ENCODE results near the gene ITIH5.
"Not testable (repeated sequence)": the region's sequence is repeated elsewhere in the genome, so short reads cannot be mapped to it uniquely, and the experiment has no call there.

Gene ITIH5

DNA sequence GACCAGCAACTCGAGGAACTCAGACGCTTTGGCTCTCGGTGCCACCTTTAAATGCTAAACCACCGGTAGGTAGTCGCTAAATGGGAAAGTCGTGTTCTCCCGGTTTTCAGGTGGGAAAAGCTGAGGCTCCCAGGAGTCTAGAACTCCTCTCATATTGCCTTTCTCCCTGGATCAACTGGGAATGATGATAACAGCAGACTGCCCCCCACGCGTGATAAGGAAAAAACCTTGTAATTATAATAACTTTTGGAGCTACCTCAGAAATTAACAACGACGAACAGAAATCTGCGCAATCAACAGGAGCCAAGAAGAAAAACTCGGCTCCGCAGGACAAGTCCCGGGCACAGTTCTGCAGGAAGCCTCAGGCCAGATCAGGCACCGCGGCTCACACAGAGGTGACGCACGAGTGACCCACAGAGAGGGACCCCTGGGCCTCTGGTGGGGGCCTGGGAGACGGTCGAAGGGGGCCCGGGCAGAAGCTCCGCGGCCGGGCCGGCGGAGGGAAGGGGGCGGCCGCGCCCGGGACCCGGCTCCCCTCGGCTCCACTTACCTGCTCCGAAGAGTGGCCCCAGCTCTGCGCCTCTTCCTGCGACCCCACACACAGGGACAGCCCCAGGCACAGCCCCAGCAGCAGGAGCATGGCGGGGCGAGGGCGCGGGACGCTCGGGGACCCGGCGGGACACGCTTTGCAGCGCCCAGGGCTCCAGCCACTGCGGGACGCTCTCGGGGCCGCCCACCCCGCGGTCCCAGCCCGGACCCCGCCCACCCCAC lies at the start of gene ITIH5:
ITIH5 (minus strand) TSS at position 714 of the 771 bp plus-strand sequence; CDS start at position 640, 74 bp downstream.
- DNase-seq, result no peak

DNA sequence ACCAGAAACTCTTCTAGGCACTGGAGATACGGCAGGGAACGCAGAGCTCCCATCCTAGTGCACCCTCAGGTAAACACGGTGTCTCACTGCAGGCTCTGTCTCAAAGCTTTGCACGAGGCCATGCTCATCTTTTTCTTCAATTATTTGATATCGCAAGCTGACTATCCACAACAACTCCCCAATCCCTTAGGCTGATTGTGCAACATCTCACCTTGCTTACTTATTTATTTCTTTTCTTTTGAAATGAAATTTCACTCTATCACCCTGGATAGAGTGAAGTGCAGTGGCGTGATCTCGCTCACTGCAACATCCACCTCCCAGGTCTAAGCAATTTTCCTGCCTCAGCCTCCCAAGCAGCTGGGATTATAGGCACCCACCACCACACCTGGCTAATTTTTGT lies 48.7 kb upstream of the ITIH5 start:
- DNase-seq, result no peak

DNA sequence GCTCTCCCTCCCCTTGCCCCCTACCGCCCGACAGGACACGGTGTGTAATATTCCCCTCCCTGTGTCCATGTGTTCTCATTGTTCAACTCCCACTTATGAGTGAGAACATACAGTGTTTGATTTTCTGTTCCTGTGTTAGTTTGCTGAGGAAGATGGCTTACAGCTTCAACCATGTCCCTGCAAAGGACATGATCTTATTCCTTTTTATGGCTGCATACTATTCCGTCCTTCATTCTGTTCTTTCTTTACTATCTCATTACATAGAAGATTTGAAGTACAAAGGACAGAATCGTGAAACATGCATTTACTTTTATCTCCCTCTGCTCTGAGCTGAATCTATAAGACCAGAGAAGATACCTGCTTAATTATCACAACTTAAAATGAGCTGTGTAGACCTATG lies 44.3 kb upstream of the ITIH5 start:
- not testable (repeated sequence) for DNase-seq

DNA sequence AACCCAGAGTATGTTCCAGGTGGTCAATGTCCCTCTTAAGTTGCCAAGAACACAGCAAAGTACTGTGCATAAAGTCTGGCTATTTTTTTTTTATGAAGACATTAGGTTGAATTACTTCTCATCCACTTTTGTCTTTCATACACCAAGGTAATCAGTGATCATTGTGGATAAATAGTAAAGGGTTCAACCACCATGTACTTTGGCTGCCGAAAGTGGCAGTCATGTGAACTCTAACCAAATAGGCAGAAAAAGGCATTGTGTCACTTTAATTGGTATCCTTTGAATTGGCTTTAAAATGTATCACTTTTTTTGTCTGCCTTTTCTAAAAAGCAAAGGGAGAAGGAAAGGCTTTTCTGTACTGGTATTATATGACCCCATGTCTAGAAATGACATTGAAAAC lies 43.7 kb upstream of the ITIH5 start:
- no peak for DNase-seq

DNA sequence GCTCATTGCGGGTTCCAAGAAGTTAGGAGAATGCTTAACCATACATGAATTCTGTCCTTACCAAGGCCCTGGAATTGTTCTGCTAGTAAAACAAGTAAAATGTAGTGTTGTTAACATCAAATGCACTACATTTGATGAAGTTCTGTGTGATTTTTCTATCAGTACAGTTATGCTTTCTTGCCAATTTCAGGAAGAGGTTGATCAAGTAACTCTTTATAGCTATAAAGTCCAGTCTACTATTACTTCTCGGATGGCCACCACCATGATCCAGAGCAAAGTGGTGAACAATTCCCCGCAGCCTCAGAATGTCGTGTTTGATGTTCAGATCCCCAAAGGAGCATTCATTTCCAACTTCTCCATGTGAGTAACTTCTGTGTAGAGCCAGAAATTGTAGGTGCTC lies 42.1 kb upstream of the ITIH5 start:
- DNase-seq, result no peak

DNA sequence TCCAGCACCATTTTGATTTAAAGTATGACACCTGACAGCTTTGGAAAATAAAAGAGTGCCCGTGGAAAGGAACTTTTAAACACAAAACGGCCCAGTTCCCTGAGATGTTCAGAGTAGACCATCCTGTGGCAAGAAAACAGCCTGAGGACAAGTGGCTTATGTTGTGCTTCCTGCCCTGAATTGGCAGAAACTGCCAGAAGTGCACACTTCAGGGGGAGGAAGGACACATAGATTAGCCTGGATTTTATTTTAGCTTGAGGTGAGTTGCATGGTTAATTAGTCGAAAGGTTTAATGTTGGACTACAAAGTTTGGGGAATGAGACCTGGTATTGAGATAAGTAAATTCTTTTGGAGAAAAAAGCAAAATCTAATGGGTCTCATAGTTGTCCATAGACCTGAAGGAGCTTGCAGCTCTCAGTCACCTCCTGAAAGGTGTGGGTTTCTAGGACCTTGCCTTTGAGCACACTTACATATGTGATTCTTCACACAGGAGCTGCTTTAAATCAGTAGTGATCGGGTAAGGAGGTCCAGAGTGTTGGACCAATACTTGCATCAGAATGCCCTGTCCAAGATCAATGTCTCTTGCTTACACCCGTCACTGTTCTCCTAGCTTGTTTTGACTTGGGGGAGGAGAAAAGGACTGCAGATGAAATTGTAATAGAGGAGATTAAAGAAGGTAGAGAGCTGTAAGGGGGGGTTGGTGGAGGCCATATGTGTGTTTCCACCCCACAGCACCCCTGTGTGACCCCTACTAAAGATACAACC lies 41.3 kb upstream of the ITIH5 start:
- DNase-seq, result no peak

DNA sequence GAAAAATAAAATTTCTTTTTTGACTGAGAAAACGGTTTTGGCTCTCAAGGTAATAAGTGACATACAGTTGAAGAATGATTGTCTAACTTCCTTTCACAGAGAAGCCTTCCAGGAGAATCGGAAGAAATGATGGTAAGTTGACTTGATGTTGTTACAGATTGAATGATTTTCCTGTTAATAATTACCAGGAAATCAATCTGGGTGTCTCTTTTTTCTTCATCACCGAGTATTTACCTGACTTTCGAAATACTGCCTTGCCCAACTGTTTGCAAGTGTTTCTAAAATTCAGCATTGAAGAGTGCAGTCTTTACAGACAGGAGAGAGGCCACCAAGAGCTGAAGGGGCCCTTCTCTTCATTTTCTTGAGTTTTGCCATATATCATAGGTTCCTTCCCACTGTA lies 40.3 kb upstream of the ITIH5 start:
- DNase-seq, result no peak

DNA sequence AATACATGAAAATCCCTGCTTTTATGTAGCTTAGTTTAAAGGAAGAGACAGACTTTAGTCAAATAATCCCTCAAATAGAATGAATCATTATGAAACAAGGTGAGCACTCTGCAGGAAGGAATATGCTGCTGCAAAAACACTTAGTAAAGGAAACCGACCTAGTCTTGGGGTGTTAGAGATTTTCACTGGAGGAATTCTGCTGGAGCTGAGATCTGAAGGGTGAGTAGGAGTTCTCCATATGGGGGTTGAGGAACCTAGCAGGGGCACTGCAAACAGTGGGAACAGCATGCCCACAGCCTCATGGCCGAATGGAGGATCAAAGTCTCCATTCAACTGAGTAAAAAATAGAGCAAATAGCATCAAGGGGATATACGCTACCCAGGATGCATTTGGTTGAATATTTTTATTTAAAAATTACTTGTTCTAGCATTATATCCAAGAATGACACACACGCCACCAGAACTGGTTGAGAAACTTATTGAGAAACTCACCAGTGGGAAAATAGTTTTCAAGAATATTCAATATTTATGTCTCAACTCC lies 39.8 kb upstream of the ITIH5 start:
- no peak for DNase-seq

DNA sequence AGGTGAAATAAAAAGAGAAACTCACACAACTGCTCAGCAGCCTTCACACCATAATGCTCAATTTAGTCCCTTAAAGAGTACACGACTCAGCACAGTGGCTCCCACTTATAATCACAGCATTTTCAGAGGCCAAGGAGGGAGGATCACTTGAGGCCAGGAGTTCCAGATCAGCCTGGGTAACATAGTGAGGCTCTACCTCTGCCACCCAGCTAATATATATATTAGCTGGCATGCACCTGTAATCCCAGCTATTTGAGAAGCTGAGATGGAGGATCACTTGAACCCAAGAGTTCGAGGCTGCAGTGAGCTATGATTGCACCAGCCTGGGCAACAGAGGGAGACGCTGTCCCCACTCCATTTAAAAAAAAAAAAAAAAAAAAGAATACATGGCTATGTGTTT lies 38.6 kb upstream of the ITIH5 start:
- no peak for DNase-seq

DNA sequence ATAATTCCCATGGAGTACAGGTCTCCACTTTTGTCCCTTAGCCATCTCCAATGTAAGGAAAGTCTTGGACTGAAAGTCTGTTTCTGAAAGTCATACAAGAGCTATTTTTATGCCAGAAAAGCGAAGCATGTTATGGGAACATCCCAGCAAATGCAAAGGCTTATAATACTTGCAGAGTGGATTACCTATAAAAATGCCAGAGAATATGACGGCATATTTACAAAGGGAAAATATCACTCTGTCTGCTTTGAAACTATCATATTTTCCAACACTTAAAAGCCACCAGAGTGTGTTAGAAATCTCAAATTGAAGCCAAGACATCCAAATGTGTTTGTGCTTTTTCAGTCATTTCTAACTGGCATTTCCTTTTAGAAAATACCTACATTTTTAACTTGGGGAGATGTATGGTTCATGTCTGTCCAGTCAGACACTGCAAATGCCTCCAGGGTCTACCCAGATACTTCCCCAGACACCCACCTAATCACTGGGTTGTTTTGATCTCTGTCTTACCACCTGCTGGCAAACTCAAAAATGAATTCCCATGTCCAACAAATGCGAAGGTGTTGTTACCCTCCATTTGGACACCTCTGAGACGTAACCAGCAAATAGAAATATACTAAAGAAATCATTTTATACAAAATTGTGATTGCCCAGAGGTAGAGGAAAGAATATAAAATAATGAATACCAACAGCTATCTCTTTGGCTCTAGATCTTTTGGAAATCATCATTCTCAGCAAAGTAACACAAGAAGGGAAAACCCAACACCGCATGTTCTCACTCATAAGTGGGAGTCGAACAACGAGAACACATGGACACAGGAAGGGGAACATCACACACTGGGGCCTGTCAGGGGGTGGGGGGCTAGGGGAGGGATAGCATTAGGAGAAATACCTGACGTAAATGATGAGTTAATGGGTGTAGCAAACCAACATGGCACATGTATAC lies 37.6 kb upstream of the ITIH5 start:
- no peak for DNase-seq

DNA sequence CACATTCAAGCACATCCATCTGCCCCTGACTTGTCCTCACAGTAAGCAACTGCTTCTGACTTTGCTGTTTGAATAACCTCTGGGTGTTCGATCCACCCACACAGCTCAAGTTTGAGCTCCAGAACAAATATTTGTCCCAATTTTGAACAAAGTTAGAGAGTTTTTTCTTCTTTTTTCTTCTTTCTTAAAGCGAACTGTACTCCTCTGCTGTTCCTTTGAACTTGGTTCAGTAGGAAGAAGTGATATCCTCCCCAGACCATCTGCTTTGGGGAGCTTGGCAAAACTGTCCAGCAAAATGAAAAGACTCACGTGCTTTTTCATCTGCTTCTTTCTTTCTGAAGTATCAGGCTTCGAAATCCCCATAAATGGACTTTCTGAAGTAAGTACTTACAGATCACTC lies 36.4 kb upstream of the ITIH5 start, which contains the start of gene ITIH2:
ITIH2 (plus strand) TSS at position 177 of the 400 bp plus-strand sequence; CDS start at position 296, 119 bp downstream.
- no peak for DNase-seq

DNA sequence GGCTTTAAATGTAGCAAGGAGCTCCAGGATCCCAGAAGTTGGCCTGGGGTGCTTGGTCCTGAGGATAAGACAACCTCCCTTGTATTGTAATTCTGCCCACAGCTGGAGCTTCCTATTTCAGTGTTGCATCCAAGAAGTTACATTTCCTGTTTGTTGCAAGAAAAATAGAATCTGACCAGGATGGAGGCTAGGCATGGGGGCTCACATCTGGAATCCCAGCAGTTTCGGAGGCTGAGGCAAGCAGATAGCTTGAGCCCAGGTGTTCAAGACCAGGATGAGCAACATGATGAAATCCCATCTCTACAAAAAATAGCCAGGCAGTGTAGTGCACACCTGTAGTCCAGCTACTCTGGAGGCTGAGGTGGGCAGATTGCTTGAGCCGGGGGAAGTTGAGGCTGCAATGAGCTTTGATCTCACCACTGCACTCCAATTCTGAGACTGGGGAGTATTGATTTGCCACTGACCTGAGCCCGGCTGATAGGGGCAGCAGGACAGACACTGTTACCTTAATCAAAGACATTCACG lies 35.6 kb upstream of the ITIH5 start:
- DNase-seq, result no peak

DNA sequence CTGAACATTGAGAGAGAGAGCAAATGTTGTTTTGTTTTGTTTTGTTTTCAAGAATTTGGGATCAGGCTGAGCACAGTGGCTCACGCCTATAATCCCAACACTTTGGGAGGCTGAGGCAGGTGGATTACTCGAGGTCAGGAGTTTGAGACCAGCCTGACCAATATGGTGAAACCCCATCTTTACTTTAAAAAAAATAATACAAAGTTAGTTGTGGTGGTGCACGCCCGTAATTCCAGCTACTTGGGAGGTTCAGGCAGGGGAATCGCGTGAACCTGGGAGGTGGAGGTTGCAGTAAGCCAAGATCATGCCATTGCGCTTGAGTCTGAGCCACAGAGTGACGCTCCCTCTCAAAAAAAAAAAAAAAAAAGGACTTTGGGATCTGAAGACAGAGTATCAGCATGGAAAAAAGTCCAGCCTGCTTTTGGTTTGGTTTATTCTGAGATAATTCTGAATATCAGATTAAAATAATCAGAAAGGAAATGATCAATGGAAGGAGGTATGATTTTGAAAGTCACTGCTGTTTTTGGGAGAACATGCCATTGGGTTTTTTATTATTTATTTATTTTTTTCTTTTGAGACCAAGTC lies 34.5 kb upstream of the ITIH5 start:
- no peak for DNase-seq

DNA sequence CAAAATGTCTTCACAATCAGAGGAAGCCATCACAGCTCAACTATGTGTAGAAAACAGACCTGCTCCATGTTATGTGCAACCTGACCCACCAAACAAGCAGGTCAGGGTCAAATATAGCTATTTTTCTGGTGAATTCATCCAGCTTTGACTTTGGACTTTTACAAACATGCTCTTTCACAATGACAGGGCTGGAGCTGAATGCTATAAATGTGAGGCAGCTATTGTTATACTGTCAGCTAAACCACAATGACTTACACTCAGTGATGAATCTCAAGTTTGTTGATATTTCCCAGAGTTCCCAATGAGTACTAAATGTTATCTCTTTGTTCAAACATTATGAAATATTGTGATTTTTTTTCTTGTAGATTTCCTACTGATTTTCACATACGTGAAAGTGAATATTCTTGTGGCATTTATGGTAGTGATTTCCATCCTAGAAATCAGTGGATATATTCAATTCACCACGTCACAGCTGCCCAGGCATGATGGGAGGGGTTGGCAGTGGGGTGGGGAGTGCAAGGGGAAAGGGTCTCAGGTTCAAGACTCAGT lies 33.9 kb upstream of the ITIH5 start:
- no peak for DNase-seq

DNA sequence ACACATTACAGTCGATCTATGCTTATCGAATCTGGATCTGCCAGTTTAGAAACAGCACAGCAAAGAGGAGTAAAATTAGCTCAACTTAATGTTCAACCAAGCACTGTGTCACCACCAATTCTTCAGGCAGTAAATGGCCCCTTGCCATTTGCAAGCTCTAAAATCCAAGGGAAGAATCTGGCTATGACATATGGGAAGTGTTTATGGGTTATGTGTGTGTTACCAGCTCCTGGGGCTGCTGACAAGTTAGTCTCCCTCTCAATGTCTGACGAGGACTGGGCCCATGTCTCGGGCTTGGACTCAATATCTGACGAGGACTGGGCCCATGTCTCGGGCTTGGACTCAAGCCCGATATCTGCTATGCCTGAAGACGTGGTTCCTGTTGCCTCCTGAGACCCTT lies 30.7 kb upstream of the ITIH5 start:
- no peak for DNase-seq

DNA sequence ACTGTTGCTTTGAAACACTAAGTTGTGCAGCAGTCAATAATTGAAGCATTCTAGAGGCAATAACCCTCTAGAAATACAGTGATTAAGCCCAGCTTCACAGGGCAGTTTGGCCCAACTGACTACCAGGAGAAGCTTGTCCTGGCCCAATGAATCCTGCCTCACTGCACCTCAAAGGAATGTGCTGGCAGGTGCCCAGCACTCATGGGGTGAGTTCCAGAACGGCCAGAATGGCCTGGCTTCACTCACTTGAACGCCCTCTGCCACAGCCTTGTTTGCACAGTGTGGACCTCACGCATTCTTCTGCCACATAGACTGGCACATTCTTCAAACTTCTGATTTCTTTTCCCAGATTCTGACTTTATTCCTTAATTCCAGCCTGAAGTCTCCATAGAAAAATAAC lies 29.8 kb upstream of the ITIH5 start:
- no peak for DNase-seq

DNA sequence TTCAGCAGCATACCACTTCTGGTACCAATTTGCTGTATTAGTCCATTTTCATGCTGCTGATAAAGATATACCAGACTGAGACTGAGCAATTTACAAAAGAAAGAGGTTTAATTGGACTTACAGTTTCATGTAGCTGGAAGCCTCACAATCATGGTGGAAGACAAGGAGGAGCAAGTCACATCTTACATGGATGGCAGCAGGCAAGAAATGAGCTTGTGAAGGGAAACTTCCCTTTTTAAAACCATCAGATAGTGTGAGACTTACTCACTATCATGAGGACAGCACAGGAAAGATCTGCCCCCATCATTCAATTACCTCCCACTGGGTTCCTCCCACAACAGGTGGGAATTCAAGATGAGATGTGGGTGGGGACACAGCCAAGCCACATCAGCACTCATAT lies 26.4 kb upstream of the ITIH5 start:
- not testable (repeated sequence) for DNase-seq

DNA sequence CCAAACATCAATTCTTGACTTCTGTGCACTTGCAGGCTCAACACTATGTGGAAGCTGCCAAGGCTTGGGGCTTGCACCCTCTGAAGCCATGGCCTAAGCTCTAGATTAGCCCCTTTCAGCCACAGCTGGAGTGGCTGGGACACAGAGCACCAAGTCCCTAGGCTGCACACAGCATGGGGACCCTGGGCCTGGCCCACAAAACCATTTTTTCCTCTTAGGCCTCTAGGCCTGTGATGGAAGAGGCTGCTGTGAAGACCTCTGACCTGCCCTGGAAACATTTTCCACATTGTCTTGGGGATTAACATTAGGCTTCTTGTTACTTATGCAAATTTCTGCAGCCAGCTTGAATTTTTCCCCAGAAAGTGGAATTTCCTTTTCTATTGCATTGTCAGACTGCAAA lies 25.6 kb upstream of the ITIH5 start:
- not testable (repeated sequence) for DNase-seq

DNA sequence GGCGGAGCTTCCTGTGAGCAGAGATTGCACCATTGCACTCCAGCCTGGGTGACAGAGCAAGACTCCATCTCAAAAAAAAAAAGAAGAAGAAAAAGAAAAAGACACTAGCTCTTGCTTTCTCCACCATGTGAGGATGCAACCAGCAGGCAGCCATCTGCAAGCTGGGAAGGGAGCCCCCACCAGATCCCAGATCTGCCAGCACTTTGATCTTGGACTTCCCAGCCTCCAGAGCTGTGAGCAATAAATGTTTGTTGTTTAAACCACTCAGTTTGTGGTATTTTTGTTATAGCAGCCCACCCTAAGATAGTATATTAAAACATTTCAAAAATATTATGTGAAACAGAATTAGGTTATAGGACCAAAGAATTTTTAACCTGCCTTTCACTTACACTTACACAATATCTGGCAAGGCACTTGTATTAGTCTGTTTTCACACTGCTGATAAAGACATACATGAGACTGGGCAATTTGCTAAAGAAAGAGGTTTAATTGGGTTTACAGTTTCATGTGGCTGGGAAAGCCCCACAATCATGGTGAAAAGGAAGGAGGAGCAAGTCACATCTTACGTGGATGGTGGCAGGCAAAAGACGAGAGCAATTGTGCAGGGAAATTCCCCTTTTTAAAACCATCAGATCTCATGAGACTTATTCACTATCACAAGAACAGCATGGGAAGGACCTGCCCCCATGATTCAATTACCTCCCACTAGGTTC lies 24.3 kb upstream of the ITIH5 start:
- DNase-seq, result not testable (repeated sequence)

DNA sequence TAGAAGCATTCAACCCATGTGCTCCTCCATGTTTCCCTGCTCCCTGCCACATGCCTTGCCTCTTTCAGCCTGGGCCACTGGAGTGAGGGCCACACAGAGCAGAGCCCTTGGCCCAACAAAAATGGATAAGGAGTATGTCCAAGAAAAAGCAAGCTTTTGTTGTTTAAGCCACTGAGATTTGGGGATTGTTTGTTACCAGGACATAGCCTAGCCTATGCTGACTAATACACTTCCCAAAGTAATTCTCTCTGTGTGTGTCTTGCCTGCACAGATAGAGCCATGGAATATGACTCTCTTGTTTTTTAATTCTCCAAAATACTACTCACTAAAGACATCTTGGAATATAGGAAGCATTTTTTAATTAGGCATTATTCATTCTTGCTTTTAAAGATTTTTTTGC lies 22.8 kb upstream of the ITIH5 start:
- no peak for DNase-seq

DNA sequence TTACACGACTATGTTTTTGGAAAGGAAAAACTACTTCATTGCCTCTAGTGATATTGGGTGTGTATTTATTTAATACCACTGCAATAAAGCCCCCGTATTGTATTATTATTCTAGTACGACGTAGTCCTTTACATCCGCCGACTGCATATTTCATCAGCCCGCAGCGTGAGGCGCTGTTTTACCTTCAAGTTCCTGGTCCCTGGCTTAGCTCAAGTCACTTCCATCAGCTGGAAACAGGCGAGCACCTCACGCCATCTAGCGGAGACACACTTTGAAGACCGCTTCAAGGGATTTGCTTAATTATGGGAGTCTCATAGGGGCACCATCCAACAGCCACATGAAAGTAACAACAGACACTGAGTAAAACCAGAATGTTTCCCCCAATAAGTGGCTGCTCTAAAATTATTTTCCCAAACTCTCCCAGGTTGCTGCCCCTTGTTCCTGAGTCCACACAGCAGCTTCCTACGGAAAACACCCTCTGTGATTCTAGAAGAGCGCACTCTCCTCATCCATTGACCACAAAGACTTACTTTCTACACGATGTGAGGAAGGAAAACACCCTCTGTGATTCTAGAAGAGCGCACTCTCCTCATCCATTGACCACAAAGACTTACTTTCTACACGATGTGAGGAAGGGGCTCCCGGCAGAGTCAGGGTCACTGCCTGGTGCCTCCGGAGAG lies 20.6 kb upstream of the ITIH5 start:
- peak; percentile 69 for DNase-seq

Measured in stimulated activated naive CD4-positive, alpha-beta T cell treated with Interleukin-2 at 50 U/mL for 16 hours (primary cell).